Dermis microvascular lymphatic vessel endothelial cell (primary cell): ENCODE measurements around the gene GHRHR. TPM values are rescaled to one million over a fixed set of nuclear protein-coding genes. Genes with fewer than 3 reads are reported as not detected.

Experiments
- DNase-seq, 2 donors: peaks; one replicate each; pipeline versions ENCODE4 v3.0.0 to v3.0.0-alpha.2; 2010; ENCODE audit warnings: low read depth in 2 of 2
- total RNA-seq: library from RNA; depleted of rRNA; stranded (reverse); fragments of >200 nt; gene quantifications from 2 replicates; pipeline ENCODE4 v1.2.1, GENCODE V29; 2014

Gene GHRHR
- total RNA-seq, 1 donor from 2014 or later: not detected

GRCh38 chr7:30928254-30928872, 35.4 kb upstream of the GHRHR start:
- no peak for DNase-seq

- no peak for DNase-seq
Observed at GRCh38 chr7:30929686-30930085, 34.1 kb upstream of the GHRHR start.

DNA sequence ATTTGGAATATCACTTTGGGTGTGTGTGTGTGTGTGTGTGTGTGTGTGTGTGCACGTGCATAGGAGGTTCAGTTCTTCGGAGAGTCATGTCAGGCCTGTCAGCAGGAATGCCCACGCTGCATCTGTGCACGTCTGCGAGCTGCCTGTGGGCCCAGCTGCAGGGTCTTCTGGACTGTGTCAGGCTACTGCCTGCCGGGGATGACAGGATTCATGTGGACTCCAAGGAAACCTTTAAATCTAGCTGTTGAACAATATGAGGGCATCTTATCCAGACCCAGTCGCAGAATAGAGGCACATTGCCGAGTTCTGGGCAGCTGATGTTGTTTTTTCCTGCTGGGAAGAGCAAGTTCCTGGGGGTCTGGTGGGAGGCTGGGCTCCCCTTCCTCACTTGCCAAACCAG, 33.1 kb upstream of the GHRHR start:
- no peak for DNase-seq

GRCh38 chr7:30931161-30931928, 32.4 kb upstream of the GHRHR start:
- DNase-seq: no peak

GRCh38 chr7:30931929-30932540, 31.7 kb upstream of the GHRHR start:
- DNase-seq: no peak

GRCh38 chr7:30932562-30932961, 31.2 kb upstream of the GHRHR start:
- DNase-seq: no peak

DNA sequence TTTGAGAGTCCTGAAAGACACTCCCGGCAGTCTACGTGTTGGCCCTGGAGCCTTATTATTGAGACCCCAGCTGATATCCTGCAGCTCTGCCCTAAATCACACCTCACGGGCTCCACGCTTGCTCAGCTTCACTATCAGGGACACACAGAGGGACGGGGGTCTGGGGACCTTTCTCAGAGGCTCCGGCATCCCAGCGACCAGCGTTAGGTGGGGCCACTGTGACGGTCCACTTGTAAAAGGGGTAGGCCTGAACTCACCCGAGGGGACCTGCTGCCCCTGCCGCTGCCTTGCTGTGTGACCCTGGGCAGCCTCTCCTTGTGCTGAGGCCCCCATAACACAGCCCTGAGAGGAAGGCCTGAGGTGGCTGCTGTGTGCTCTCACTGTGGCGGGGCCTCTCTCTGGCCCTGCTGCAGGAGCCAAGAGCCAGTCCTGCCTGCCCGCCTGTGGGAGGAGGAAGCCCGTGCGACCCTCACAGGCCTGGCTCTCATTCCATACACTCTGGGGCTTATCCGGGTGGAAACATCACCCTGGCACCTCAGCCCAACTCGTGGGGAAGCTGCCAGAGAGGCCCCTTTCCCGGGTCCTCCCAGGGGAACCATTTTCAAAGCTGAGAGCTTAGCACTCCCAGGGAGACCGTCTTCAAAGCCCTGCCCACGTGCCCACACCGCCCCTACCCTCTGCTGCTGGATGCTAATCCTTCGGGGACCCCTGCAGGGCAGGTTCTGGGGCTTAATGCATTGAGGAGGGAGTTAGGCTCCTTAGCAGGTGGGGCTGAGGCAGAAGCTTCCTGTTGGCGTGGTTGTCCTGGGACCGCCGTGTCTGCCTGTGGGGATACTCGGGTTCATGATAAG, 30.4 kb upstream of the GHRHR start:
- no peak for DNase-seq

DNA sequence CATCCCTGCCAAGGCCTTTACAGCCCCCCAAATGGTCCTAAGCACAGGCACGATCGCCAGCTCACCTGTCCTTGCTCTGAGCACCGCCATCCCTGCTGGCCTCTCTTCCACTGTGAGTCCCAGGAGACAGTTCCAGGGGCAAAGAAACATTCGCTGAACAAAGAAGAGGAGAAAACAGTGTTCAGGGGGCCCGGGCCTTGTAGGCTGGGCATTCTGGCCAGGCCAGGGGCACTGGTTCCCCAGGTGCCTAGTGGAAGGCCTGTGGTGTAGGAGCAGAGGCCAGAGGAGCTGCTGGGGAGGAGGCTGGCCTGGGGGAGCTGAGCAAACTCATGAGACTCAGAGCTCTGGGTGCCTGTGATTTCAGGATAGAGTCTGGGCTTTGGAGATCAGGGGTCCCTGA, 29.5 kb upstream of the GHRHR start:
- DNase-seq: no peak

DNA sequence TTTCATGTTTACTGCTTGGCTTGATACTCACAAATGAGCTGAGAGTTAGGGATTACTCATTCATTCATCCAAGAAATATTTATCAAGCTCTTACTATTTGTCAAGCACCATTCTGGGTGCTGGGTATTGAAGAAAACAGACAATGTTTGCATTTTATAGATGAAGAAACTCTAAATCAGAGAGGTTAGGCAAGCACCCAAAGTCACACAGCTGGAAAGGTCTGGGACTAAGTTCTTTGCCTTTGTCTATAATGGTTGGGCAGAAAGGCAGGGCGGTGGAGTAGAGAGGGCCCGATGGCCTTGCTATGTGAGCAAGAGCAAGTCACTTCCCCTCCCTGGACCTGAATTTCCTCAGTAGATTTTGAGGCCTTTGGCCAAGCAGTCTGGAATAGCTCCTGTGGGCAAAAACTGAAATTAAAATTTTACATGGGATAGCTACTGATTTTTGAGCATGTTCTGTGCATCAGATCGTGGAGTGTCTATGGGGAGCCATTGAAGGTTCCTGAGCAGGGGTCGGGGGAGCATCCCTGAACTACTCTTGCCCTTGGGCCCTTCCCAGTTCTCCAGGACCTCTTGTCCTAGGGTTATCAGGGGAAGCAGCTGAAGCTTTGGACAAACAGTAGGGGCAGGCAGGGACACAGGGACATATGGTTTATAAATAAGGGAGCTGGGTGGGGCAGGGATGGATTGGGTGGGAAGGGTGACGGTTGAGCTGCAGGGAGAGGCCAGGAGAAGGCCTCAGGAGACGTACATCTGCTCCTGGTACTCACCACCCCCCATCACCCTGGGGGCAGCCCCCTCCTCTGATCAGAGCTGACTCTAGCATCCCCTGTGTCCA, 28.8 kb upstream of the GHRHR start:
- no peak for DNase-seq

DNA sequence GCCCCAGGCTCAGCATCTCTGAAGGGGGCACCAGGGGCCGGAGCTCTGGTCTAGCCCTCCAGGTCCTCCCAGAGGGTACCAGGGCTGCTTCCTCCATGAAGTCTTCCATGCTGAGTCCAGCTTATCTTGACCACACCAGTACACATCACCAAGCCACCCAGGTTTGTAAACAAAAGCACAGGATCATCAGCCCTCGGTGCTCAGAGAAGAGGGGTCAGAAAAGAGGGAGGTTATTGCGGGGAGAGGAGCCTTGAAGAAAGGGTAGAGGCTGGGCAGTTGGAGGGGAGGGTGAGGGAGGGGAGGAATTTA, 28.2 kb upstream of the GHRHR start:
- DNase-seq: no peak

- no peak for DNase-seq
Observed at GRCh38 chr7:30936650-30937245, 27.0 kb upstream of the GHRHR start.

DNA sequence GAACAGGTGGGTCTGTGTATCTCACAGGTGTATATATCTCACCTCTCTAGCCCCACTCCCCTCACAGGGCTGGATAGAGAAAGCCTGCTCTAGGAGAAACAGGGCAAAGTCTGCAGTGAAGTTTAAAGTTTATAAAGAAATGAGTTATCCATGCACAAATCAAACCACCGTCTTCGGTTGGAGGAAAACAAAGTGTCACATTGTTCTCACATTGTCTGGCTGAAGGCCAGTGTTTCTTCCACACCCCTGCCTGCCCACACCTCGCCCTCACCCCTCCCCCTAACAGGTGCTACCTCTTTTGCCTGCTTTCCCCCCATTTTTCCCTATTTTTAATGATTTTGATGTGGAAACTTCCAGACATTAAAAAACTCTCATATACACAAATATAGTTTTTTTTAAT, 26.3 kb upstream of the GHRHR start:
- DNase-seq: no peak

DNA sequence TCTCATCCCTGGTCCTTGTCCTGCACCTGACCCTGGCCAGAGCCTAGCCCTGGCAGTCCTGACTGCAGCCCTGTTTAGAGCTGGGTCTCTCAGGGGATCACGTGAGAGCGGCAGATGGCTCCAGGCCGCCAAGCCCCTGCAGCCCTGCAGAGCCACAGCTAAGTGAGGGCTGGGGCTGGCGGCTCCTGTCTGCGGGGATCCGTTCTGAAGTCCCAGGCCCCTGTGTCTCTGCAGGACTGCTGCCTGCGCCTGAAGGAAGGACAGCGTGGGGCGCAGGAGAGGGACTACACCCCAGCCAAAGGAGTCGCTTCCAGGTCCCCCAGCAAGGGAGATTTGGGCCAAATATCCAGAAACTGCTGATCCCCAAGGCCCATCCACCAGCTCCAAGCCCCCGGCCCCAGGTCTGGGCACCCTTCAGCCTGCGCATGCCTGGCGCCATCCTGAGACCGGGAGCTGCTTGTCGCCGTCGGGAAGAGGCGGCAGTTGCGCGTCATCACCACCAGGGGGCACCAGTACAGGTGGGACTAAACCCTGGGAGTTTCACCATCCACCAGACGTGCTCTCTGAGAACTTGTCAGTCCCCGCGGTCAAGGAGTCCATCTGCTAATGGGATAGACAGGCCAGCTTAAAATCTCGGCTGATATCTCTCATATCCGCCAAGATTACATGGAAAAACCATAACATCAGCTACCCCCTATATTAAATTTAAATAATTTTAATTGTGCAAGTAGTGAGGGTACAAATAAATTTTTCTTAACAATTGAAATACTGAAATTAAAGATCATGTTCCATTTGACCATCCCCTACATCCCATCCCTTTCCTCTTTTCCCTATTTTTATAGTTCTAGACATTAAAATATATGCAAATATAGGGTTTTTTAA, 25.1 kb upstream of the GHRHR start:
- peak; percentile 40 to 74 for DNase-seq

DNA sequence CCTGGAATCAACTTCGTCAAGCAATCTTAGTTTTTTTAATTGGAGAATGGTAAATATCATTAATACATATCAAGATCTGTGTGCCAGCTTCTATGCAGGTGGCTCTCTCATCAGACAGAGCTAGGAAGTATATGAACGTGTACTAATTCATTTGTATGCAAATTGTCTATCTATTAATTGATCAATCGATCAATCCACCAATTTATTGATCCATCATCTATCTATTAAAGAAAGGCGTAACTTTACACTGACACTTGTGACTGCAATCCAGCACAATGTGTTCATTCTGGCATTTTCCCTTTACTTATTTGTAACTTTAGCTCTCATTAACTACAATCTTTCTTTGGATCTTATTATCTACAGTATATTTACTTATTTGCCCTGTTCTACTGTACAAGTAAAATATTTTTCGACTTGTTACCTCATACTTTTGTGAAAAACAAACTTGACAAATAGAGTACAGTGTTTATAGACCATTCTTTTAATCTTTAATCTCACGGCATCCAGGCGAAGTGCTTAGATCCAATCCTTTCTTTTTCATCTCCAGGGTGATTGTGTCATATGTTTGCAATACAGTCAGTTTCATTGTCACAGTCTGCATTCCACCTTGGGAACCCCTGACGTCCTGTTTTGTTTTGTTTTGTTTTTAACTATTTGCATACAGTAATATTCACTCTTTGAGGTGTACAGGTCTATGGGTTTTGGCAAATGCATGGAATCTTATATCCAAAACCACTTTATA, 22.0 kb upstream of the GHRHR start:
- no peak for DNase-seq

DNA sequence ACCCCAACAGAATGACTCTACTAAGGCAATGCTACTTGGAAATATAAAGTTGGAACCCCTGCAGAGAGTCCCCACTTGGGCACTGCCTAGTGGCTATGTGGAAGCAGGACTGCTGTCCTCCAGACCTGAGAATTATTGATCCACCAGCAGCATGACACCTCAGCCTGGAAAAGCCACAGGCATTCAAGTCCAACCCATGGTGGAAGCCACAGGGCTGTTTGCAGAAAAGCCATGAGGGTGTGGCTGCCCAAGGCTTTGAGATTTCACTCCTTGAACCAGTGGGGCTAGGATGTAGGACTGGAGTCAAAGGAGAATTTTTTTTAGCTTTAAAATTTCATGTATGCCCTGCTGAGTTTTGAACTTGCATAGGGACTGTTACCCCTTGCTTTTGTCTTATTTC, 13.6 kb upstream of the GHRHR start:
- no peak for DNase-seq

DNA sequence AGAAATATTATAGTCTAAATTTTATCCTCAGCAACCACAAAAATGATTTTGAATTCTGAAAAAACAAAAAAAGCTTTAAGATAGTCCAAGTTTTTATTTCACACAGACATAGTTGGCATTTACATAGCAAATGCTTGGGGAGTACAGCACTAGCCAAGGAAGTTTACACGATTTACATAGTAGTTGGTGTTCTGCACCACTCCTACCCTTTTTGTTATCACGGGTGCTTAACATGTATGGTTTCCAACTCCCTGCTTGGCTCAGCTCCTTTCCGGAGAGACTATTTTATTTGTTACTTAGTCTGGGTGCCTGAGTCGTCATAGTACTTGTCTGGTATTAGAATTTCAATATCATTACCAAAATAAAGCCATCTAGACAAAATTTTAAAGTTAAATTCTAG, 8.8 kb upstream of the GHRHR start:
- no peak for DNase-seq

GRCh38 chr7:30956704-30957103, 7.0 kb upstream of the GHRHR start:
- no peak for DNase-seq

GRCh38 chr7:30965372-30965771, 1.6 kb downstream of the GHRHR start:
- no peak for DNase-seq

DNA sequence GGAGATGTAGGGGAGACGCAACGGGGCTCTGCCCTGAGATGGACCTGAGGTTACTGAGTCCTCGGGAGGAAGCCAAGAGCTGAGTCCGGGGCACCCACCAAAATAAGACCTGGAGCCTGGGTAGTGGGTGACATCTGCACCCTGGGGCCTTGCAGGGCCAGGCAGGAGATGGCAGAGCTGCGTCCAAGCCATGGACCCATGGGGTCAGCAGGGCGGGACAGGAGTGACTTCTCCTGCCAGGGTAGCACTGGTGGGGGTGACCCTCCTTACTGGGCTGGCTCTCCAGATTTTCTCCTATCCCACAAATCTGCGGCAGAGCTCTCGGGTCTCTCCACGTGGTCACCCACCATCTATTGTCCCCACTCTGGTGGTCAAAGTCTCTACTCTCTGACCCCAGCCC, 2.1 kb downstream of the GHRHR start:
- no peak for DNase-seq
